ENCODE measurements around the gene PRXL2B. TPM values are rescaled to one million over a fixed set of nuclear protein-coding genes. Genes with fewer than 3 reads are reported as not detected.

PRXL2B gene
- total RNA-seq, 1 donor: 15.5 TPM

DNA sequence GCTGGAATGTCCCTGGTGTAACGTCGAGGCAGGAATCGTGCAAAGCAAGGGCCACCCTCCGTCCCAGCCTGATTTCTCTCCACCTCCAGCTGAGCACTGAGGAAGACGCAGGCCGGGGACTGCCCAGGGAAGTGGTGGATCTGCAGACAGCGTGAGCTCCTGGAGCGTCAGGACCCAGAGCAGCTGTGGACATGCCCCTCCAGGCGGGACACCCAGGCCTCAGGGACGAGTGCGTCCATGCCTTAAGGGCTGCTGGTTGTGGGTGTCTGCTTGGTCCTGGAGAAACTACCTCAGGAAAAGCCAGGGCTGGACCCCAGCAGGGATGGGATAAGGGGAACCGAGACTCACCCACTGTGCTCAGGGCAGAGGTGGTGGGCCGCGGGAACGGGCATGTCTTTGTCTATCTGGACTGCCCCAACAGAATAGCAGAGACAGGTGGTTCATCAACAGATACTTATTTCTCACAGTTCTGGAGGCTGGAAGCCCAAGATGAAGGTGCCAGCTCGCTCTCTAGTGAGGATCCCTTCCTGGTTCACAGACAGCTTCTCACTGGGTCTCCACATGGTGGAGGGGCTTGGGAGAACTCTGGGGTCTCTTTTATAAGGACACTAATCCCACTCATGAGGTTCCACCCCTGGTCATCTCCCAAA, 52.0 kb downstream of the PRXL2B start:
- TF ChIP-seq, protein P1, sequence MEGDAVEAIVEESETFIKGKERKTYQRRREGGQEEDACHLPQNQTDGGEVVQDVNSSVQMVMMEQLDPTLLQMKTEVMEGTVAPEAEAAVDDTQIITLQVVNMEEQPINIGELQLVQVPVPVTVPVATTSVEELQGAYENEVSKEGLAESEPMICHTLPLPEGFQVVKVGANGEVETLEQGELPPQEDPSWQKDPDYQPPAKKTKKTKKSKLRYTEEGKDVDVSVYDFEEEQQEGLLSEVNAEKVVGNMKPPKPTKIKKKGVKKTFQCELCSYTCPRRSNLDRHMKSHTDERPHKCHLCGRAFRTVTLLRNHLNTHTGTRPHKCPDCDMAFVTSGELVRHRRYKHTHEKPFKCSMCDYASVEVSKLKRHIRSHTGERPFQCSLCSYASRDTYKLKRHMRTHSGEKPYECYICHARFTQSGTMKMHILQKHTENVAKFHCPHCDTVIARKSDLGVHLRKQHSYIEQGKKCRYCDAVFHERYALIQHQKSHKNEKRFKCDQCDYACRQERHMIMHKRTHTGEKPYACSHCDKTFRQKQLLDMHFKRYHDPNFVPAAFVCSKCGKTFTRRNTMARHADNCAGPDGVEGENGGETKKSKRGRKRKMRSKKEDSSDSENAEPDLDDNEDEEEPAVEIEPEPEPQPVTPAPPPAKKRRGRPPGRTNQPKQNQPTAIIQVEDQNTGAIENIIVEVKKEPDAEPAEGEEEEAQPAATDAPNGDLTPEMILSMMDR (IDR thresholded peaks at IDR 0.05; ENCODE audit: insufficient read depth, low read length): no peak
- no peak overlapping the region for H3K4me3 ChIP-seq (ENCODE audit: low read depth, low read length)
- no peak for DNase-seq (ENCODE audit: low read depth)

GRCh38 chr1:2639203-2639602, 52.6 kb downstream of the PRXL2B start:
- no peak for DNase-seq (ENCODE audit: low read depth)
- no peak overlapping the region for H3K4me3 ChIP-seq (ENCODE audit: low read depth, low read length)
- TF ChIP-seq, protein P1 (IDR thresholded peaks at IDR 0.05; ENCODE audit: insufficient read depth, low read length): no peak

DNA sequence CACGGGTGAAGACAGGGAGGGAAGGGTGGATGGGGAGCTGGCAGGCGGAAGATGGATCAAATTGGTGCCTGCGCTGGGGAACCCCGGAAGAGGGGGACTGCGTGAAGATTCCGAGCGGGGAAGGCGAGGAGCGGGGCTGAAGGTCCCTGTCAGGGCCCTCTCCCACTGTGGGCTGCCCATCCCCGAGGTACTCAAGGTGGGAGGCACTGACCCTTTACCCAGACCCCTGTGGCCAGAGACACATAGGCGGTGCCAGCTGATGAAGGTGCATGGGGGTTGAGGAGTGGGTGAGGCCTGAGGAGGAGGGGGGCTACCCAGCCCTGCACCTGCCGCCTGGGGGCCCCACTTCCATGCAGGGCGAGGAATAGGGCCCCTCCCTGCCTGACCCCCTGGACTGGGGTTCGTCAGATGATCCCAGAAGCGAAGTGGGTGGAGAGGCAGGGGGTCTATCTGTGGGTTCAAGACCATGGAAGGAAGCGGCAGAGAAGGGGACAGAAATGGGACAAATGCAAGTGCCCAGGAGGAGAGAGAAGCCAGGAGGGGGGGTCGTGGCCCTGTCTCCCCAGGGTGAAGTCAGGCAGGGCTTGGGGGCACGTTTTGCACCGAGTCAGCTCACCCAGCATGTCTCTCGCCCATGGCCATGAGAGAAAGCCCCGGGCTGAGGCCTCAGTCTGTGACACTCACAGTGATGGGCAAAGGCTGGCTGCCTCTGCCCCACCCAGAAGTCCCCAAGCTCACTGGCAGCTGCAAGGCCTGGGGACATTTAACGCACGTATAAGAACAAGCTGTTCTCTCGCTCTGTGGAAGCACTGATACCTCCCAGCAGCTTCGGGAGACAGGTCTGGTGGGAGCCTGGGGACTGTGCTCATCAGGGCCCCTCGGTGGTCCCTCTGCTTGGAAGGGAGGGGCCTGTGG, 53.3 kb downstream of the PRXL2B start:
- no peak overlapping the region for H3K4me3 ChIP-seq (ENCODE audit: low read depth, low read length)
- DNase-seq (ENCODE audit: low read depth): no peak
- TF ChIP-seq, protein P1 (IDR thresholded peaks at IDR 0.05; ENCODE audit: insufficient read depth, low read length): no peak

GRCh38 chr1:2640626-2641025, 54.0 kb downstream of the PRXL2B start:
- TF ChIP-seq, protein P1 (IDR thresholded peaks at IDR 0.05; ENCODE audit: insufficient read depth, low read length): no peak
- H3K4me3 ChIP-seq (ENCODE audit: low read depth, low read length): no peak overlapping the region
- no peak for DNase-seq (ENCODE audit: low read depth)

Other genes starting within 250 kb of the PRXL2B start
- gene MORN1, start 195.2 kb upstream of the PRXL2B start, total RNA-seq (ENCODE audit: low replicate concordance): 8.2 and 11.8 TPM in 2 replicates
- 98.1 and 439 TPM in 2 replicates for gene RER1, start 194.9 kb upstream of the PRXL2B start, total RNA-seq (ENCODE audit: low replicate concordance)
- gene PEX10, start 174.2 kb upstream of the PRXL2B start, total RNA-seq (ENCODE audit: low replicate concordance): 12.8 and 24.9 TPM in 2 replicates
- gene PLCH2, start 110.5 kb upstream of the PRXL2B start, total RNA-seq (ENCODE audit: low replicate concordance): 0.81 TPM in 1 of 2 replicates, not detected in the other
- gene PANK4, start 60.2 kb upstream of the PRXL2B start, total RNA-seq (ENCODE audit: low replicate concordance): 22.8 and 23.4 TPM in 2 replicates
- gene HES5, start 56.5 kb upstream of the PRXL2B start, total RNA-seq (ENCODE audit: low replicate concordance): not detected in 2 replicates
- gene TNFRSF14, start 30.4 kb upstream of the PRXL2B start, total RNA-seq (ENCODE audit: low replicate concordance): 12.0 and 32.2 TPM in 2 replicates
- gene MMEL1, start 46.2 kb downstream of the PRXL2B start, total RNA-seq (ENCODE audit: low replicate concordance): not detected in 2 replicates
- gene TTC34, start 214.9 kb downstream of the PRXL2B start, total RNA-seq (ENCODE audit: low replicate concordance): 0.27 and 0.41 TPM in 2 replicates